IPS-NIHi11 (cell line): Measurements from ENCODE around the gene EYS.
"Not testable (repeated sequence)": the region's sequence is repeated elsewhere in the genome, so short reads cannot be mapped to it uniquely, and the experiment has no call there.

Source experiments
- DNase-seq: peaks from one replicate; pipeline ENCODE4 v3.0.0; 2012; ENCODE audit warnings: mixed read lengths, low spot score

Gene EYS

DNA sequence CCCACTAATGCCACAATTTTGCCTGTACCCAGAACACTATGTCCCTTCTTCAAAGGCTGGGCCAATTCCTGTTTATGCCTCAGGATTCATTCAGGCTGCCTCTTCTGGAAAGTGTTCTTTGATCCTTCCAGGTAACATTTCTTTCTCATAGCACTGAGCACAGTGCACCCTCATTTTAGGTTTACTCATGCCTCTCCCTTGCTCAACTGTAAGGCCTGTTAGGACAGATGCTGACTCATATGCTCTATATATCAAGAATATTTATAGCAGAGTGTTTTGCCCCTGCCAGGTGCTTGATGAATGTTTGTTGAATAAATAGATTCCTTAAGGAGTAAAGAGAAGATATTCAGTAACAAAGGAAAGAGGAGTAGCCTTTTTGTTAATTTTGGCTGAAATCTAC, 1807.5 kb downstream of the EYS start:
- DNase-seq: no peak

GRCh38 chr6:63897952-63898351, 1809.1 kb downstream of the EYS start:
- DNase-seq: no peak

DNA sequence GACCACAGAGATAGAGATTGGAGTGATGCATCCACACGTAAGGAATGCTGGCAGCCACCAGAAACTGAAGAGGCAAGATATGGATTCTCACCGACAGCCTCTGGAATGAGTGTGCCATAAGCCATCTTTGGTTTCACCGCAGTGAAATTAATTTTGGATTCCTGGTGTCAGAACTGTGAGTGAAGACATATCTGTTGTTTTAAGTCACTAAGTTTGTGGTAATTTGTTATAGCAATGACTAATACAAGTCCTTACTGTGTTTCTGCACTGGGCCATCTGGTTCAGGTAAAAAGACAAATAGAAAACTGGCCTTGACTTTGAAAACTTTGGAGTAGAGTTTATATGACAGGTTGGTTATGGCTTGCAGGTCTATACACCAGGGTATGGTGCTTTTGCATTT, 1809.6 kb downstream of the EYS start:
- no peak for DNase-seq

GRCh38 chr6:63888416-63888815, 1818.6 kb downstream of the EYS start:
- no peak for DNase-seq

GRCh38 chr6:63887804-63888203, 1819.2 kb downstream of the EYS start:
- DNase-seq: not testable (repeated sequence)

- DNase-seq: no peak
Observed at GRCh38 chr6:63887002-63887751, 1819.8 kb downstream of the EYS start.

- no peak for DNase-seq
Observed at GRCh38 chr6:63886341-63886740, 1820.7 kb downstream of the EYS start.

GRCh38 chr6:63883597-63883996, 1823.4 kb downstream of the EYS start:
- no peak for DNase-seq

GRCh38 chr6:63882208-63882607, 1824.8 kb downstream of the EYS start:
- DNase-seq: peak; percentile 37

GRCh38 chr6:63881791-63882190, 1825.2 kb downstream of the EYS start:
- no peak for DNase-seq

GRCh38 chr6:63872233-63872632, 1834.8 kb downstream of the EYS start:
- no peak for DNase-seq

DNA sequence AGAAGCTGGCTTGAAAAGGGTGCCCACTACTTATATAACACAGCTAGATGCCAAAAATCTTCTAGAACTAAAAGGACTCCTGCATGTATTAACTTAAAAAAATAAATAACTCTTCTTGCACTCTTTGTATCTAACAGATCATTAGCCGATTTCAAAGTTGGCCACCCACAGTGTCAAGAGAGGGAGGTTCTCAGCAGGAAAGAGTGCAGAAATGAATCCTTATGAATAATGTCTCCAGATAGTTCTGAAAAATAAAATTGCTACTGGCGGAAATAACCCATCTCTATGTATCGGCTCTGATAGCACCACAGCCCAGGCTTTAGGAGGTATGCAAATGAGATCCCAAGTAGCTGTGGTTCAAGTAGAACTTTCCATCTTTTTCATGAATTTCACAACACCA, 1838.7 kb downstream of the EYS start:
- DNase-seq: no peak

GRCh38 chr6:63864671-63865318, 1842.2 kb downstream of the EYS start:
- DNase-seq: no peak

- no peak for DNase-seq
Observed at GRCh38 chr6:63864061-63864460, 1843.0 kb downstream of the EYS start.

- no peak for DNase-seq
Observed at GRCh38 chr6:63862486-63863198, 1844.4 kb downstream of the EYS start.

- no peak for DNase-seq
Observed at GRCh38 chr6:63859528-63859927, 1847.5 kb downstream of the EYS start.

DNA sequence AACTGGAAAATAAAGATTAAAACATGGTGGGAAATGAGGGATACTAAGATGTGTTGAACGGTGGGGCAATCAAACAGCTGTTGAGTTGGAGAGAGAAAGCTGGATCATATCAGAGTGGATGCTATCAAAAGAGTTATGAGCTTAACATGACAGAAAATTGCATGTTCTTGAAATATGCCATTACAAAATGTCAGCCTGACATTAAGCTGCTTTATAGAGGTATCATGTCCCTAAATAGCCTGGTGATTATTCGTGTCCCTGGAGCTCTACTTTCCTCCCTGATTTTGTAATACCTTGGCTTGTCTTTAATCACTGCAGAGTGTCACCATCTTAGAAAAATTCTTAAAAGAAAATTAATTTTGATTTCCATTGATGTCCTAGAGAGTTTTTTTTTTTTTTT, 1848.3 kb downstream of the EYS start:
- no peak for DNase-seq

- no peak for DNase-seq
Observed at GRCh38 chr6:63856271-63856670, 1850.8 kb downstream of the EYS start.

DNA sequence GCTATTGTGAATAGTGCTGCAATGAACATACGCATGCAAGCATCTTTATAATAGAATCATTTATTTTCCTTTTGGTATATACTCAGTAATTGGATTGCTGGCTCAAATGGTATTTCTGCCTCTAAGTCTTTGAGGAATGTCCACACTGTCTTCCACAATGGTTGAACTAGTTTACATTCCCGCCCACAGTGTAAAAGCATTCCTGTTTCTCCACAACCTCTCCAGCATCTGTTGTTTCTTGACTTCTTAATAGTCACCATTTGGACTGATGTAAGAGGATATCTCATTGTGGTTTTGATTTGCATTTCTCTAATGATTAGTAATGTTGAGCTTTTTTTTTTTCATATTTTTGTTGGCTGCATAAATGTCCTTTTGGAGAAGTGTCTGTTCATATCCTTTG, 1862.7 kb downstream of the EYS start:
- no peak for DNase-seq

DNA sequence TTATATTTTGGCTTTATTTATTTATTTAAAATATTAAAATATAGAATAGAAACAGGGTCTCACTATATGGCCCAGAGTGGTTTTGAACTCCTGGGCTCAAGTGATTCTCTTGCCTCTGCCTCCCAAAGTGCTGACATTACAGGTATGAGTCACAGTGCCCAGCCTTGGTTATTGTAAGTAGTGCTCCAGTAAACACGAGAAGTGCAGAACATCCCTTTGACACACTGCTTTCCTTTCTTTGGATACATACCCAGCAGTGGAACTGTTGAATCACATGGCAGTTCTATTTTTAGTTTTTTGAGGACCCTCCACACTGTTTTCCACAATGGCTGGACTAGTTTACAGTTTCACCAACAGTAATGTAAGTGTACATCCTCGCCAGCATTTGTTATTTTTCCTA, 1867.5 kb downstream of the EYS start:
- no peak for DNase-seq

GRCh38 chr6:63828678-63829077, 1878.3 kb downstream of the EYS start:
- not testable (repeated sequence) for DNase-seq

DNA sequence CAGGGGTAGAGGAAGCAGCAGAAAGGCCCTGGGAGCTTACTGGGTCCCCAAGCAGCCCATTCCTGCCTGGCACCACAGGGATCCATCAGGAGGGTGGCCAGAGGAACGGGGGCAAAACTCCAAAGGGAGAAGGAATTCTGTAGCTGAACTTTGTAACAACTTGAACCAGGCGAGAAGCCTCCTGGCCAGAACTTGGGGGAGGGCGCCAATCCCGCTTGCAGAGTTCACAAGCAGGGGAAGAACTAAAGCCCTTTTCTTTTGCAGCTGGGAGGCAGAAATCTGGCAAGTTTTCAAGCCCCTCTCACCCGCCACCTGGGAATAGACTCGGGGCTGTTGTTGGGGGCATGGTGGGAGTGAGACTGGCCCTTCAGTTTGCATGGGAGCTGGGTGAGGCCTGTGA, 1882.3 kb downstream of the EYS start:
- DNase-seq: no peak

- no peak for DNase-seq
Observed at GRCh38 chr6:63821442-63821841, 1885.6 kb downstream of the EYS start.
